ENCODE measurements around the gene NTM.

Gene NTM

DNA sequence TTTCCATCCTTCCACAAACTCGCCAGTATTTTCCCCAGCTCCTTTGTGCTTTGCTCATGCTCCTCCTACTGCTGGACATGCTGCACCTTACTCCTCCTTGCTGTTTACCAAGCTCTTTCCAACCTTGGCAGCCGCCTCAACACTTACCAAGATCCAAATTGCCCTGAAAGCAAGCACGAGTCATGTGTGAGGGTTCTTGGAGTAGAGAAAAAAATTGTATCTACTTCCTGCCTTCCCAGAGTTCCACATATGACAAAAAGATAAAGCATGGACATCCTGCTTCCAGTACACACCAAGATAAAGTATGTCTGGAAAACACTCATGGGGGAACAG, 767.5 kb downstream of the NTM start:
- no peak for DNase-seq

DNA sequence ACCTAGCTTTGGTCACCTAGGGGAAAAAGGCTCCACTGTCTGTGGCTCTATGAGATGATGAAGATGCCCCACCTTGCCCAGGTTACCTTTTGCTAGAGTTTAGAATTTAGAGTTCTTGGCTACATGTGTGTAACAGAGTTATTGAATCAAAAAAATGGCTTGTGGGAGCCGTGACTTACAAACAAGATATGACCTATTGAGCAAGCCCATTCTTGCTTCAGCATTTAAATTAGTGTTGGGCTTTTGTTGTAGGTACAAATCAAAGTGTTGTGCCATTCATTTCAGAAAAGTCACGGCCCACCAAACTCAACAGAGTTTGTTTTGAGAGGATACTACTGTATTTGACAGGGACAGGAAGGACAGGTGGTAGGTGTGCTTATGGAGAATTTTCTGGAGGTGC, 768.8 kb downstream of the NTM start:
- DNase-seq, result no peak

DNA sequence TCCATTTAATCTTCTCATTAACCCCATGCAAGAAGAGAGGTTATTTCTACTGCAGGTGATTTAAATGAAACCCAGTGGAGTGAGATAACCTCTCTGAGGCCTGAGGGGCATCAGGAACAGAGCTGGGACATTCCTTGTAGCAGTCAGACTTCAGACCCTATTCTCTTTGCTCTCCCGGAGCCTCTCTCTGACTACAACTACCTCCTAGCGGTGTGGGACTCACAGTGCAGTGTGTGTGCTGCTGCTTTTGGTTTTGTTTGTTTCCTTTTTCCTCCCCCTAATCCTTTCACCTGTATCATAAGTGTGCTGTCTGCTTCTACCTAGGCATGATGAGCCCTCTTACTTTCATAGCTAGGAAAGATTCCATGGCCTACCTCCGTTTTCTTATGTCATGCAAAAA, 769.6 kb downstream of the NTM start:
- no peak for DNase-seq

DNA sequence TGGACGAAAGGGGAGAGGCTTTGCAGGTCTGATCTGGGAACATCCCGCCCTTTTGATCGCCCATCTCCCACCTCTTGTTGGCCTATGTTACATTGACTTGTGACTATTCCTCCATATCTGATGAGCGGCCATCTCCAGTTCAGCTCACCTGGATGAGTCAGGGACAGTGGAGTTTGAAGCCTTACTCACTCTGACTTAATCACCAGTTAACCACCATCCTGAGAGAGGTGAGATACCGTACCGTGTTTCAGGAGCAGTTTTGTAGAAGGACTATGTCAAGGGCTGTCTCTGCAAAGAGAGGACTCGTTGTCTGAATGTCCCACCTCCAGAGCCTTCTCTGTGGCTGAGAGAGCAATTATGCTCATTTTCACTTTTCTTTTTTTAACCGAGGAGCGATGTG, 771.7 kb downstream of the NTM start:
- DNase-seq, result no peak

DNA sequence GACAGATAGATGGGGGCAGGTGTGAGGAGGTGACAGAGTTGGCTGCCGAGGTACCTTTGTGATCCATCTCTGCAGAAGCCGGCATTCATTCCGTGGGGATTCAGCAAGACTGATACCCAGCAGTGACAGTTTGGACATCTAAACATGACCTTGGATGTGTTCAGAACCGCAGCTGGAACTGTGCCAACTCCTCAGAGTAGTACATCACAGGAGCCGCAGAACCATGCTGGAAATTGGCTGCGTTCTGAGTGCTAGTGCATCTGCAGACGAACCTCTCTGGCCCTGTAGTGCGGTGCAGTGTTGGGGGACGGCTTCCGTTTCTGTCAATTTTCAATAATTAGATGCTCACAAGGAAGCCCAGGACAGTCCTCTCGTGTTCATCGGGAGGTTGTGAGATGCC, 772.1 kb downstream of the NTM start:
- DNase-seq, result no peak

DNA sequence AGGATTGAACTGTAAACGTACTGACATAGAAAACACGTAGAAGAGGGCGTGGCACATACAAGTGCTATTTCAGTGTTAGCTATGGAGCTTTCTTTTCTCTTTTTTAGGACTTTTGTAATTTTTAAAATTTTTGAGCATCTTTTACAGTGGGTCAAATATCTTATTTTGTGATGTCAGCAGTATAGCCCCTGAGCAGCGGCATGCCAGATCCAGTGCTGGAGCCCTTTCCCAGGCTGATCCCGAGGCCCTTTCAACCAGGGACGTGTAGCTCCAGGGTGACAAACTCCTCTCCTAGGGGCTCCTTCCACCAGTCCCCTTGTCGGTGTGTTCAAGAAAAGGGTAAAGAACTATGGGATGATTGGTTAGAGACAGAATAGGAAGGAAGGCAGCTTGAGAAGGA, 777.0 kb downstream of the NTM start:
- DNase-seq, result no peak

GRCh38 chr11:132154781-132155180, 784.4 kb downstream of the NTM start:
- DNase-seq, result no peak

GRCh38 chr11:132158091-132158490, 787.7 kb downstream of the NTM start:
- no peak for DNase-seq

DNA sequence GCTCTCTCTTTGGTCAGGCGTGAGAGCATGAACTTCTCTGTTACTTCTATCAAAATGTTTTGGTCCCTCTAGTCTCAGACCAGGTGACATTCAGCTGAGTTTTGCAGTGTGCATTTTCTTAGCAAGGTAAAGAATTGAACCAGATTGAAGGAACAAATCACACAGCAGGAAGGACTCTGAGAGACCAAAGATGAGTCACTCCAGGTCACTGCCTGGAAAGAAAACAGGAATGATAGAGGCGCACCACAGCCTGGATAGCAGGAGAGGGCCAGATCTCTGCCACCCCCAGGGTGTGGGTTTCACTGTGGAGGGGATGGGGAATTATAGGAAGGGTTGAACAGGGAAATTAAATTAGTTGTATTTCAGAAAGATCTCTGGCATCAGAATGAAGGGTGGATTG, 788.3 kb downstream of the NTM start:
- no peak for DNase-seq

DNA sequence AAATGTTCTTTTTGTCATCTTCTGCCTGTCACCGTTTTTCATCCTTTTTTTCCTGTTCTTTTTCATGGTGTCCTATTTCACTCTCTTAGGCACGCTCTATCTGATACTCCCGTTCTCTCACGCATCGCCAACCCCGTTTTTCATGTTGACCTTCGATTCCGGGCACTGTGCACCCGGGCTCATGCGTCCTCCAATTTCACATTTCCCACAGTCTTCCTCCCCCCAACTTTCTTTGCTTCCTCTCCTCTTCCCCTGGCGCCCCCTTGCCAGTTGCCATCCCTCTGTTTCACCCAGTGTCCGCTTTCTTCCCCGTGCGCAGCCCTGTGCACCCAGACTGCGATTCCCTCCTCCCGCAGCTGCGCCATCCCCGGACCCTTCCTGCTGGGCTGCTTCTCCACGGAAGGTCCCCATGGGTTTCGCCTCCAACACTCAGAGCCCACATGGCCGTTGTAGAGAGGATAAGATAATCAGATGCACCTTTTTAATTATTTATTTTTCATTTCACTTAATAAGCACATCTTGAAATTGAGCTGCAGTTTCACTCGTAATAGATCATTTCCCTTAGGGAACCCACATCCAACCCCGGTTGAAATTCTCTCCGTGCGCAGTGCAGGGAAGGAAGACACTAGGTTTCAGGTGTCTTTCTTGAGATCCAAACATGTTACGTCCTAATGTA, 791.1 kb downstream of the NTM start:
- DNase-seq, result no peak

GRCh38 chr11:132168344-132168981, 798.0 kb downstream of the NTM start:
- DNase-seq, result no peak

- no peak for DNase-seq
Measured at GRCh38 chr11:132171031-132171430, 800.6 kb downstream of the NTM start.

DNA sequence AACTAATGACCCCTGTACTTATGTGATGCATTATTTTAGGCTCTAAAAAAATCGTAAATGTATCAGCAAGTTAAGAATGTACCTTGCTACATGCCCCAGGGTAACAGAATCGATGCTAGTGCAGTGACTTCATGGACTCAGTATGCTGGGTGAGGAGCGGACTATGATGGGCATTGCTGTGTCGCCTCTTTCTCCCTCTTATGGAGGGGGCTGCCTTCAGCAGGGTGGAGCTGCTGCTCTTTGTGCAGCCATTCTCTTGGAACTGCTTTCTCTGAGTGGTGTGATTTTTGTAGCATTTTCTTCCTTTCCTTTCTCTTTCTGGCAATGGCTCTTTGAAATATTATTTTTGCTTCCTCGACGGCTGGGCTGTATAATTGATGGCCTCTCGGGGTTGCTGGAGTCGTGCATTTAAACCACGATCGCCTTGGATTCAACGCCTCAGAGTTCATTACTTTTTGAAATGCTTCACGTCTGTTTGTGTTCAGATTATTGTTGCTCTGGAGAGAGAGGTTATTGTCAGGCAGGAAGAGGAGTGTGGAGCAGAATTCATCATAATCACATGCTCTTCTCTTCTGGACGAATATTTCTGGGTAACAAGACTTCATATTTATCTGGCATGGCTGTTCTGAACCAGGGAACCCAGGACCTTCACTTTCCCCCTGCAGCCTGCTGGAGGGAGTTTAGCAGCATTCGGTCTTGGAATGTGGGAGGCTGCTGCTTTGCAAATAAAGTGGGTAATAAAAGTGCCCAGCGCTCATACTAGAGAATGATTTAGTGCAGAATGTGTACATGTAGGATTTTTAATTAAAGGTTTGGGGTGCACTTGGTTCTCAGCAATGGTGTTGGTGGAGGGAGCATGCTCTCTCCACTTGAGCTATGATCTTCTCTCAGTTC, 804.2 kb downstream of the NTM start:
- DNase-seq, result no peak

DNA sequence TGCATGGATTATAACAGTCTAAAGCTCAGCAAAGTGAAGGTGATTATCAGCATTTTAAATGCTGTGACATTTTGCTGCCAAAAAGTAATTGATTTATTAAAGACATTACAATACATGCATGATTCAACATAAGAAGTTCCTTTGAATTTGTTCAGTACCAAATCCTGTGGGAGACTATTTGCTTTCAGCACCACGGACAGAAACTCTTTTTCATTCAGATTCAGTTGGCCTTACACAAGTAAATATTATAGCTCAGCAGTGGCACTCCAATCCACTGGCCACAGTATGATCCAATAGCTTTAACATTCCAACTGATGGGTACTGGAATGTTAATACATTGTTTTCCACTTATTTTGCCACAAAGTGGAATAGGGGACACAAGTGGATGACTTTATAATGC, 806.7 kb downstream of the NTM start:
- DNase-seq, result no peak

DNA sequence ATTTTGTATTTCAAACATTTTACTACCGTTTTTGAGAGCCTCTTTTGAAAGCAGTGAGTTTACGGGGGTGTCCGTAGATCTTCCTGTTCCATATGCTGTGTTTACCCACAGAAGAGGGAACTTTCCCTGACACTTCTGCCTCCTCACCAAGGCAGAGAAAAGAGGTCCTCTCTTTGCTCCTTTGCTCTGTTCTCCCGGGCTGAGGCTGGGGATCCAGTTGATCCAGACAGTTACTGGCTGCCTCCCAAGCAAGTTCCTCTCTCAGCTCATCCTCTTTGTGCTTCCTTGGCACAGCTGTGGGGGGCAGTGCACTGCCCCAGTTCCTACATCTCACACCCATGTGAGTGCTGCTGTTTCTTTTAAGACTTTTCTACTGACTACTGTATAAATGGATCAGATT, 813.7 kb downstream of the NTM start:
- no peak for DNase-seq

GRCh38 chr11:132185726-132186592, 815.5 kb downstream of the NTM start:
- DNase-seq, result no peak

DNA sequence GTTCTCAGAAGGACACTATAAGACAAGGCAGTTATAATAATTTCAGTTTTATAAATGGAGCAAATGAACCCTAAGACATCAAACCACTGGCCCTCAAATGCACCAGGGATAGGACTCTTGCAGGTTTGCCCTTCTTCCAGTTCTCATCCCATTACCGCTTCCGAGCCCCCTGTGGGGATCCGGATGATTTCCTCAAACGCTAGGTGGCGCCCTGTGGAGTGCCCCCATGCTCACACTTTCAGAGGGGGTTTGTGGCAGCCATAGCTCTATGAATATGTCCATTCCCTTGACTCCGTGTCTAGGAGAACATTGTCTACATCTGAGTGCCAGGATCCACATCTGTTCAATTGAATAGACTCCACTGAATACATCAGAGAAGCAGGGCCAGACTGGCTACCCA, 816.3 kb downstream of the NTM start:
- DNase-seq, result no peak

DNA sequence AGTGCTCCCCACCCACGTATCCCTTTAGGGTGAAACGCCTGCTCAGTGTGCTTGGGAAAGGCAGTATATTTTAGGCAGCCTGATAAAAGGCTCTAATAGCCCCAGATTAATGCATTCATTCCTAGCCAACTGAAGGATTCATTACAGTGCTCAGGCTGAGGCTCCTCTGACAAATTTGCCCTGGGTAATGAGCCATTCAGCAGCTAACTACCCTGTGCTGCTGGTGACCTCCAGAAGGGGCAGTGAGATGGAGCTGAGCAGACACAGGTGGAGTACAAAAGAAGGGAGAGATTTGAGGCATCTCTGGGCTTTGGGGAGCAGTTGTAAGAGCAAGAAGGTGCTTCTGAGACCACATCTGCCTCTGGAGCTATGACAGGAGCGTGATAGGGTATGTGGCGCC, 817.0 kb downstream of the NTM start:
- DNase-seq, result no peak

- DNase-seq, result no peak
Measured at GRCh38 chr11:132187814-132188213, 817.4 kb downstream of the NTM start.

GRCh38 chr11:132196928-132197327, 826.5 kb downstream of the NTM start:
- no peak for DNase-seq

DNA sequence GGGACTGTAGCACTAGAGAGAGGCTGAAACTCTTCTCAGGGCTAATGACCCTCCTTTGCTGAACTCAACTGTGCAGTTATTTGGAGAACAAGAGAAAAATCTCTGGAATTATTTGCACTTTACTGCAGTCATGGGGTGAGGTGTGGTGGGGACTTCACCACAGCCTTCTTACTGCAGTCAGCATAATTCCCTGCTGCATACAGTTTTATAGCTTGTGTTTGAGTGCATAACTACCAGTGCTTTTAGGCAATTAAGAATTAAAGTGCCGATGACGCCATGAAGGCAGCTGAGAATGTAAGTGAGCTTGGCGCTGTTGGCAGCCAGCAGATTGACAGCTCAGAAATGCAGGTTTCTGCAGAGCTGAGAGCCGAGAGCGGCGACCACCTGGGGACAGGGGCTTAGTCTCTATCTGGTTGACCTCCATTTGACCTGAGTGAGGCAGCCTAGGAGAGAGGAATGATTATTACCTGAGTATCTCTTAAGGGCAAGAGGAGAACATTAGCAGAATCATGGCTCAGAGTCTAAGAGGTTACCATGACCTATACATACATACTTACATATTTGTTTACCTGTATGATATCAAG, 830.0 kb downstream of the NTM start:
- DNase-seq, result no peak

- no peak for DNase-seq
Measured at GRCh38 chr11:132202621-132203020, 832.2 kb downstream of the NTM start.

DNA sequence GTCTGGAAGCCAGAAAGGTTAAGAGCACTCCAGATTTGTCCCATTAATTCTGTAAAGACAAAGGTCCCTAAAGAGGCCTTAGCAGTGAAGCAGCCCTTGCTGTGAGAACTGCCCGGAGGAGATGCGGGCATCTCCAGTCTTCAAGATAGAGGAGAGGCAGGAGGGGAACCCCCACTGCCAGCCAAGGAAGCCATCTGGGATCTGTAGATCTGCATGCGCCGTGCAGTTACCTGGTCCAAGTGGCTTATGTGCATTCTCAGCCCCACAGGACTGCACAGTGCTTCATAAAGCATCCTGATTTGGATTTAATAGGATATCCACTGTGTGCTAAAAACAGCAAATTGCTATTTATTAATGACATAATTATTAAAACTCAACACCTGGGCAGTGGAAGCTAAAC, 834.6 kb downstream of the NTM start:
- no peak for DNase-seq
